Activated CD4-positive, alpha-beta T cell treated with anti-CD3 and anti-CD28 coated beads for 36 hours (primary cell): ENCODE results near the gene PRPF18. TPM values are rescaled to one million over a fixed set of nuclear protein-coding genes. Genes with fewer than 3 reads are reported as not detected.

Experiments
- ATAC-seq: fragments of 200-7000 bp; cut with Tn5 transposase; one replicate; pipeline ENCODE4 v1.10.0; 2021; ENCODE audit warnings: mild to moderate bottlenecking, moderate library complexity
- CTCF ChIA-PET: fragments of 350-600 bp; sonication (Branson Sonifier 250); formaldehyde crosslinking; loops from one replicate; lab custom pipeline; 2021; ENCODE audit warnings: antibody characterized with exemption; lab: Charles Lee
- POLR2A ChIA-PET: fragments of 350-600 bp; sonication (Branson Sonifier 250); formaldehyde crosslinking; loops from one replicate; lab custom pipeline; 2021; ENCODE audit warnings: antibody characterized with exemption, inconsistent platforms; lab: Charles Lee
- DNase-seq: peaks from one replicate; pipeline ENCODE4 v3.0.0-alpha.2; 2020
- H3K27ac Mint-ChIP-seq: one replicate; pipeline ENCODE4 v1.8.0; 2021; ENCODE audit warnings: mixed read lengths
- H3K27me3 Mint-ChIP-seq: one replicate; pipeline ENCODE4 v1.8.0; 2021; ENCODE audit warnings: mixed read lengths
- H3K36me3 Mint-ChIP-seq: one replicate; pipeline ENCODE4 v1.8.0; 2021; ENCODE audit warnings: low read depth, mixed read lengths
- H3K4me1 Mint-ChIP-seq: one replicate; pipeline ENCODE4 v1.8.0; 2021; ENCODE audit warnings: mixed read lengths
- H3K4me3 Mint-ChIP-seq: one replicate; pipeline ENCODE4 v1.8.0; 2021; ENCODE audit warnings: mild to moderate bottlenecking, moderate library complexity, mixed read lengths
- H3K9me3 Mint-ChIP-seq: one replicate; pipeline ENCODE4 v1.8.0; 2021; ENCODE audit warnings: low read depth, mixed read lengths
- intact Hi-C, 2 experiments: fragments of 100-400 bp; cut with DNase I in 1 of 2; cut with micrococcal nuclease in 1 of 2; formaldehyde crosslinking; loops; one replicate each; pipeline versions ENCODE4 v1.14.2 to v1.15.1; 2022 to 2024; cut with DNase I, micrococcal nuclease
- total RNA-seq, 2 experiments: library from RNA; stranded (reverse); gene quantifications; one replicate each; pipeline ENCODE4 v1.2.3, GENCODE V29; 2021

PRPF18 gene
- total RNA-seq, 2 experiments from 2014 or later, result 21.0 to 22.1 TPM

GRCh38 chr10:13627459-13628310 lies 40.9 kb downstream of the PRPF18 start:
- peaks cover 19% of the 10 kb centered on the region for H3K36me3 Mint-ChIP-seq
- POLR2A ChIA-PET, result no interaction called here
- H3K4me1 Mint-ChIP-seq, result no peaks in the 10 kb centered on the region
- H3K27ac Mint-ChIP-seq, result no peak overlapping the region
- intact Hi-C loops, result no loop called here
- ATAC-seq (peak; percentile 36), DNase-seq (no peak)
- CTCF ChIA-PET, result interaction anchor here (1.0 to 1.6 kb wide), 2 partner anchors 23 to 156 kb away, joined by 3 read pairs; no protein-coding TSS in a partner anchor
- no peak overlapping the region for H3K4me3 Mint-ChIP-seq
- no peaks in the 10 kb centered on the region for H3K9me3 Mint-ChIP-seq
- no peaks in the 10 kb centered on the region for H3K27me3 Mint-ChIP-seq

GRCh38 chr10:13628661-13629060 lies 41.9 kb downstream of the PRPF18 start:
- H3K4me3 Mint-ChIP-seq, result no peak overlapping the region
- intact Hi-C loops, result no loop called here
- no peak for DNase-seq
- ChIA-PET CTCF (no interaction called here), POLR2A (no interaction called here)
- no peaks in the 10 kb centered on the region for H3K9me3 Mint-ChIP-seq
- H3K27me3 Mint-ChIP-seq, result no peaks in the 10 kb centered on the region
- no peaks in the 10 kb centered on the region for H3K4me1 Mint-ChIP-seq
- H3K36me3 Mint-ChIP-seq, result peaks cover 19% of the 10 kb centered on the region
- ATAC-seq, result no peak
- no peak overlapping the region for H3K27ac Mint-ChIP-seq

GRCh38 chr10:13629116-13629515 lies 42.4 kb downstream of the PRPF18 start:
- DNase-seq, result no peak

GRCh38 chr10:13630231-13630630 lies 43.5 kb downstream of the PRPF18 start:
- intact Hi-C loops, result no loop called here
- H3K27ac Mint-ChIP-seq, result no peak overlapping the region

More at GRCh38 chr10:13629116-13629515, 42.4 kb downstream of the PRPF18 start:
- Mint-ChIP-seq H3K9me3 (no peaks in the 10 kb centered on the region), H3K4me1 (no peaks in the 10 kb centered on the region), H3K27ac (no peak overlapping the region), H3K27me3 (no peaks in the 10 kb centered on the region), H3K4me3 (no peak overlapping the region), H3K36me3 (peaks cover 19% of the 10 kb centered on the region)
- intact Hi-C loops, result no loop called here
- no peak for ATAC-seq
- CTCF ChIA-PET, result no interaction called here
- POLR2A ChIA-PET, result no interaction called here

GRCh38 chr10:13631594-13631993 lies 44.8 kb downstream of the PRPF18 start:
- Mint-ChIP-seq H3K27me3 (no peaks in the 10 kb centered on the region), H3K4me1 (no peaks in the 10 kb centered on the region), H3K4me3 (no peak overlapping the region), H3K9me3 (no peaks in the 10 kb centered on the region), H3K27ac (no peak overlapping the region), H3K36me3 (peaks cover 21% of the 10 kb centered on the region)
- POLR2A ChIA-PET, result no interaction called here
- ATAC-seq, result no peak
- CTCF ChIA-PET, result no interaction called here
- DNase-seq, result no peak
- intact Hi-C loops, result no loop called here

More at GRCh38 chr10:13630231-13630630, 43.5 kb downstream of the PRPF18 start:
- ChIA-PET CTCF (no interaction called here), POLR2A (no interaction called here)
- H3K36me3 Mint-ChIP-seq, result peaks cover 22% of the 10 kb centered on the region
- H3K9me3 Mint-ChIP-seq, result no peaks in the 10 kb centered on the region
- H3K27me3 Mint-ChIP-seq, result no peaks in the 10 kb centered on the region
- no peaks in the 10 kb centered on the region for H3K4me1 Mint-ChIP-seq
- H3K4me3 Mint-ChIP-seq, result no peak overlapping the region
- no peak for ATAC-seq
- no peak for DNase-seq

DNA sequence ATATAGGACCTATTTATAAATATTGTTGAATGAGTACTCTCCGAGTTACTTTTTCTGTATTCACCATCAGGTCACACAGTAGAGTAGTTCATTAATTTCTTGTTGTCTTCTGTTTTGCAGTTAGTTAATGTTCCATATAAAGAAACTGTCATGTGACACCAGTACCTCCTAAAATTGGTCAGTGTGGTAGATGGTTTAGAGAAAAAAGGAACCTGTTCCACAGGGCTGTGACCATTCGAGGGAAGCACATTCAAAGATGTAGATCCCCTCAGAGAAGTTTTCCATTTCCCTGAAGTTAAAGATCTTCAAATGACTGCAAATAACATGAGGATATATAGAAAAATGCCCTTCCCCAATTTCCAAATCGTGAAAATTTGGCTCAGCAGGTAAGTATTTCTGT lies 45.7 kb downstream of the PRPF18 start:
- POLR2A ChIA-PET, result no interaction called here
- CTCF ChIA-PET, result no interaction called here
- intact Hi-C loops, result no loop called here

DNA sequence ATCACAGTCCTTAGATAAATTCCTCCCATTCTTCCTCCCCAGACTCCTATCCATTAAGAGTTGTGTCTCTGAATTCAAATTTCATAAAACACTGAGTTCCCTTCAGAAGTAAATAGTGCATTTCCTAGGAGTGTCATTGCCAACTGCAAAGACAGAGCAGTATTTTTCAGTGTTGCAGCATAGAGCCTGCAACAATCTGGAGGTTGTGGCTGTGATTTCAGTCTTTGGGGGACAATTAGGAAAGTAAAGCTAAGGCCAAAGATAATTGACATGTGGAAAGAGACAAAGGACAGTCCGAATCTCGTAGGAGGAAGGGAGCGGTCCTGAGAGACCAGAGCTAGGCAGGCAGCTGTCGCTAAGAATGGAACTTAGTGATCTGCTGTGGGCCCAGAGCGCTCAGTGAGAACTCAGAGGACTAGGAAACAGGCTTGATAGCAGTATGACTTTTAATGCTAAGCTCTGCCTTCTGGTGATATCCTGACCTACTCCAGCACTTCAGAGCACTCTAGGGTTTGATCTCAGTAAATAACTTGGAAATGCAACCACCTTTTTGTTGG lies 46.2 kb downstream of the PRPF18 start:
- POLR2A ChIA-PET, result no interaction called here
- H3K4me1 Mint-ChIP-seq, result no peaks in the 10 kb centered on the region
- H3K36me3 Mint-ChIP-seq, result peaks cover 30% of the 10 kb centered on the region
- intact Hi-C loops, result no loop called here
- no peaks in the 10 kb centered on the region for H3K9me3 Mint-ChIP-seq
- no peak overlapping the region for H3K4me3 Mint-ChIP-seq
- ATAC-seq, result no peak
- H3K27me3 Mint-ChIP-seq, result no peaks in the 10 kb centered on the region
- CTCF ChIA-PET, result interaction anchor here (0.5 kb wide), 1 partner anchor 13 kb away, joined by 3 read pairs; no protein-coding TSS in a partner anchor
- no peak overlapping the region for H3K27ac Mint-ChIP-seq
- no peak for DNase-seq

More for the DNA sequence above, 45.7 kb downstream of the PRPF18 start:
- DNase-seq, result no peak
- H3K27ac Mint-ChIP-seq, result no peak overlapping the region
- H3K36me3 Mint-ChIP-seq, result peaks cover 27% of the 10 kb centered on the region
- no peak for ATAC-seq
- H3K27me3 Mint-ChIP-seq, result no peaks in the 10 kb centered on the region
- H3K9me3 Mint-ChIP-seq, result no peaks in the 10 kb centered on the region
- H3K4me1 Mint-ChIP-seq, result no peaks in the 10 kb centered on the region
- no peak overlapping the region for H3K4me3 Mint-ChIP-seq

DNA sequence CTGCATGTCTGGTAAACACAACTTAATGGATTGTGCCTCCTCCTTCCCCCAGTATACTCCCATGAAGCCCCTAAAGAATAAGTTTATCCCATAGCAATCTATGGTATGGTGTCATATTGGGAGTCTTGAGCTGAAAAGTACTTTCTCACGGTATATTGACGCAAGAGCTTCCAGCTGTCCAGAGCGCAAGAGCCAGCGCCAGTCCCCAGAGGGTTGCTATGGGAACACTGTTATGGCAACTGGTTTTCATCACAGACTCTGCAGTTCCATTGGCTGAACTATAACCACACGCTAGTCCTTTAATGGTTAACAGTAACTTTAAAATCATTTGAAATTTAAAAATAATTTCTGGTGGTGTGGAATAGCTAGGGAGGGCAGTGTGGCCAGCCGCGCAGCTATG lies 46.9 kb downstream of the PRPF18 start:
- Mint-ChIP-seq H3K36me3 (peaks cover 33% of the 10 kb centered on the region), H3K4me1 (no peaks in the 10 kb centered on the region), H3K27me3 (no peaks in the 10 kb centered on the region), H3K4me3 (no peak overlapping the region), H3K27ac (no peak overlapping the region), H3K9me3 (no peaks in the 10 kb centered on the region)
- CTCF ChIA-PET, result interaction anchor here (0.6 kb wide), 1 partner anchor 261 kb away, joined by 3 read pairs; no protein-coding TSS in a partner anchor
- no peak for DNase-seq
- POLR2A ChIA-PET, result no interaction called here
- intact Hi-C loops, result no loop called here
- ATAC-seq, result no peak

GRCh38 chr10:13634207-13634606 lies 47.4 kb downstream of the PRPF18 start:
- Mint-ChIP-seq H3K9me3 (no peaks in the 10 kb centered on the region), H3K4me1 (no peaks in the 10 kb centered on the region), H3K36me3 (peaks cover 35% of the 10 kb centered on the region), H3K27me3 (no peaks in the 10 kb centered on the region), H3K4me3 (no peak overlapping the region), H3K27ac (no peak overlapping the region)
- intact Hi-C loops, result no loop called here
- ChIA-PET CTCF (interaction anchor here (0.6 kb wide), 1 partner anchor 262 kb away, joined by 3 read pairs; no protein-coding TSS in a partner anchor), POLR2A (no interaction called here)
- DNase-seq (no peak), ATAC-seq (no peak)

GRCh38 chr10:13636776-13637175 lies 50.0 kb downstream of the PRPF18 start:
- H3K4me1 Mint-ChIP-seq, result no peaks in the 10 kb centered on the region
- no peak for DNase-seq
- no peak overlapping the region for H3K27ac Mint-ChIP-seq
- intact Hi-C loops, result no loop called here
- no peaks in the 10 kb centered on the region for H3K27me3 Mint-ChIP-seq
- CTCF ChIA-PET, result no interaction called here
- no peak overlapping the region for H3K4me3 Mint-ChIP-seq
- no peak for ATAC-seq
- peaks cover 47% of the 10 kb centered on the region for H3K36me3 Mint-ChIP-seq
- peaks cover 16% of the 10 kb centered on the region for H3K9me3 Mint-ChIP-seq
- POLR2A ChIA-PET, result no interaction called here

DNA sequence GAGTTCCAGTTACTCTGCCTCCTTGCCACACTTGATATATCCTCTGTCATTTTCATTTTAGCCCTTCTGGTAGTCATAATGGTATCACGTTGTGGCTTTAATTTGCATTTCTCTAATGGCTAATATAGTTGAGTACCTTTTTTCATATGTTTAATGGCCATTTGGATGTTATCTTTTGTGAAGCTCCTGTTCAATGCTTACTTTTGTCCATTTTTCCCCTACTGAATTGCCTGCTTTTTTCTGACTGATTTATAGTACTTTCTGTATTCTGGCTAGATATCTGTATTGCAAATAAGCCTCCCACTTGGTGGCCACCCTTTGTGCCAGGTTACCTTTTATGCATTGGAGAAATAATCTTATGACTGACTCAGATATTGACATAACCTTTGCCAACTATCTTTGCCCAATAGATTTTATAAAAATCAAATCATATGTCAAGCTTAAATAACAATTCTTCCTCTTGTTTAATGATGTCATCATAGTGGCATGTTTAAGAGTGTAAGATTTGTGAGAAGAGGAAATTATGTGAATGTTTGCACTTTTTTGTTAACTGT lies 50.6 kb downstream of the PRPF18 start:
- no peaks in the 10 kb centered on the region for H3K4me1 Mint-ChIP-seq
- peaks cover 53% of the 10 kb centered on the region for H3K36me3 Mint-ChIP-seq
- no peak overlapping the region for H3K4me3 Mint-ChIP-seq
- CTCF ChIA-PET, result no interaction called here
- H3K27ac Mint-ChIP-seq, result no peak overlapping the region
- H3K27me3 Mint-ChIP-seq, result no peaks in the 10 kb centered on the region
- peaks cover 22% of the 10 kb centered on the region for H3K9me3 Mint-ChIP-seq
- ATAC-seq, result no peak
- POLR2A ChIA-PET, result no interaction called here
- intact Hi-C loops, result no loop called here
- no peak for DNase-seq
